HepG2 (cell line): Measurements from ENCODE around the gene DCTN3. TPM values are rescaled to one million over a fixed set of nuclear protein-coding genes. Genes with fewer than 3 reads are reported as not detected.

Experiments
- ATAC-seq: fragments of 200-7000 bp; cut with Tn5 transposase; 3 replicates; pipeline ENCODE4 v1.9.1; 2020; ENCODE audit warnings: mild to moderate bottlenecking, moderate library complexity
- BruUV-seq: library from RNA; stranded (reverse); fragments of 400-500 nt; replicated peaks from 2 replicates; lab custom pipeline; 2021; lab: Mats Ljungman, UMichigan
- CTCF ChIA-PET: fragments of 300-600 bp; formaldehyde crosslinking; extraction: SDS; loops from one replicate; lab custom pipeline; 2021; ENCODE audit warnings: low total read pairs, inconsistent platforms, low intra/inter-chr PET ratio; lab: Yijun Ruan, JAX
- POLR2A ChIA-PET: fragments of 350-600 bp; sonication (Branson Sonifier 250); formaldehyde crosslinking; loops from one replicate; lab custom pipeline; 2020; ENCODE audit warnings: antibody characterized with exemption, inconsistent platforms; lab: Yijun Ruan, JAX
- DNase-seq: peaks from one replicate; pipeline ENCODE4 v3.0.0-alpha.2; 2015; ENCODE audit warnings: low spot score
- FAIRE-seq: peaks from 3 replicates; lab custom pipeline; 2011; peaks lifted over from hg19 to GRCh38; lab: Jason Lieb, UNC
- H2AFZ ChIP-seq: one replicate; pipeline ENCODE4 v1.6.1; 2011; ENCODE audit warnings: low read length, inconsistent platforms
- H3K27ac ChIP-seq: fragments of 300-600 bp; 3 replicates; pipeline ENCODE4 v1.8.0; 2011; ENCODE audit warnings: mixed run types, mild to moderate bottlenecking, mixed read lengths, low read length, inconsistent platforms; ENCODE audit not compliant: insufficient read depth; ENCODE audit errors: extremely low read length
- H3K27me3 ChIP-seq, 2 experiments: fragments of 200-600 bp in 1 of 2; 2 replicates in 1 of 2; 3 replicates in 1 of 2; pipeline versions ENCODE4 v1.6.0 to v1.8.0; 2011; ENCODE audit warnings: low read length in 2 of 2, mild to moderate bottlenecking in 2 of 2, moderate library complexity in 2 of 2, inconsistent platforms in 1 of 2; ENCODE audit not compliant: insufficient read depth in 2 of 2, control insufficient read depth in 1 of 2
- H3K36me3 ChIP-seq, 2 experiments: fragments of 200-600 bp in 1 of 2; replicated peaks in 1 of 2; 2 replicates in 1 of 2; 3 replicates in 1 of 2; pipeline versions ENCODE4 v1.5.1 to v1.8.0; 2011; ENCODE audit warnings: low read length in 2 of 2, inconsistent platforms in 1 of 2; ENCODE audit not compliant: insufficient read depth in 2 of 2, control insufficient read depth in 1 of 2
- H3K4me1 ChIP-seq: 2 replicates; pipeline ENCODE4 v1.5.1; 2012; ENCODE audit warnings: low read length, inconsistent platforms; ENCODE audit not compliant: insufficient read depth
- H3K4me2 ChIP-seq: 2 replicates; pipeline ENCODE4 v1.6.0; 2011; ENCODE audit warnings: low read depth, low read length, inconsistent platforms
- H3K4me3 ChIP-seq, 3 experiments: fragments of 200-600 bp in 1 of 3; sonication (generic), shearing (Covaris generic) in 1 of 3; replicated peaks in 1 of 3; 2 replicates each; pipeline ENCODE4 v1.5.1; 2011 to 2016; ENCODE audit warnings: low read length in 3 of 3, inconsistent platforms in 2 of 3, low read depth in 2 of 3, mild to moderate bottlenecking in 2 of 3, control low read depth in 1 of 3, mixed read lengths in 1 of 3; ENCODE audit not compliant: insufficient read depth in 1 of 3
- H3K79me2 ChIP-seq: one replicate; pipeline ENCODE4 v1.6.1; 2011; ENCODE audit warnings: low read length, inconsistent platforms; ENCODE audit not compliant: insufficient read depth
- H3K9ac ChIP-seq: 2 replicates; pipeline ENCODE4 v1.6.0; 2011; ENCODE audit warnings: mild to moderate bottlenecking, low read depth, low read length, inconsistent platforms; ENCODE audit not compliant: insufficient read depth
- H3K9me3 ChIP-seq: 2 replicates; pipeline ENCODE4 v1.5.1; 2012; ENCODE audit warnings: mild to moderate bottlenecking, low read length
- H4K20me1 ChIP-seq: 2 replicates; pipeline ENCODE4 v1.6.0; 2011; ENCODE audit warnings: inconsistent platforms, mild to moderate bottlenecking, low read length, moderate library complexity; ENCODE audit not compliant: insufficient read depth
- ATM ChIP-seq: fragments of 450-650 bp; IDR thresholded peaks from 2 replicates; pipeline ENCODE4 v1.7.1; 2017; ENCODE audit warnings: mild to moderate bottlenecking, borderline replicate concordance
- MEIS2 ChIP-seq: sonication (generic); formaldehyde crosslinking; IDR thresholded peaks from 2 replicates; pipeline ENCODE4 v1.9.0; 2021; ENCODE audit warnings: mild to moderate bottlenecking, missing genetic modification reagents
- RORA ChIP-seq: sonication (generic); formaldehyde crosslinking; IDR thresholded peaks from 2 replicates; pipeline ENCODE4 v1.5.0; 2020; ENCODE audit warnings: mild to moderate bottlenecking, missing genetic modification reagents, moderate library complexity
- SALL2 ChIP-seq: sonication (generic); formaldehyde crosslinking; IDR thresholded peaks from 2 replicates; pipeline ENCODE4 v1.8.1; 2023; ENCODE audit warnings: mild to moderate bottlenecking, missing genetic modification reagents, inconsistent platforms
- SMAD1 ChIP-seq: sonication (generic); formaldehyde crosslinking; IDR thresholded peaks from 2 replicates; pipeline ENCODE4 v1.4.0; 2020; ENCODE audit warnings: missing genetic modification reagents, low read depth, mild to moderate bottlenecking, borderline replicate concordance
- ZNF713 ChIP-seq: sonication (generic); formaldehyde crosslinking; IDR thresholded peaks from 2 replicates; pipeline ENCODE4 v1.4.0; 2020; ENCODE audit warnings: mild to moderate bottlenecking, missing genetic modification reagents
- ZNF747 ChIP-seq: sonication (generic); formaldehyde crosslinking; IDR thresholded peaks from 2 replicates; pipeline ENCODE4 v1.8.1; 2023; ENCODE audit warnings: missing genetic modification reagents, mild to moderate bottlenecking, borderline replicate concordance
- in situ Hi-C: cut with HindIII; loops from 2 replicates; pipeline ENCODE4 v1.10.0; 2017; ENCODE audit warnings: low pct_unique_long_range_greater_than_20kb; ENCODE audit not compliant: extremely low pct_ligation_motif_present
- intact Hi-C: fragments of 100-400 bp; cut with micrococcal nuclease; formaldehyde crosslinking; loops from one replicate; pipeline ENCODE4 v1.10.0; 2022; ENCODE audit not compliant: unreplicated experiment
- polyA plus RNA-seq, 8 experiments: library from polyadenylated mRNA; depleted of rRNA in 3 of 8; stranded (reverse) in 7 of 8; unstranded in 1 of 8; fragments of >200 nt; fragmentation: Illumina TruSeq in 4 of 8; extraction: Trizol in 4 of 8; gene quantifications; 2 replicates each; pipeline versions ENCODE4 v1.2.1 to v1.2.3, GENCODE V29; 2011 to 2016; ENCODE audit warnings: low read depth in 4 of 8, missing spikeins in 1 of 8, mixed read lengths in 1 of 8; ENCODE audit not compliant: insufficient read depth in 1 of 8
- total RNA-seq, 5 experiments: library from RNA; depleted of rRNA; stranded (reverse); fragments of >200 nt; fragmentation: Illumina TruSeq; extraction: Trizol; gene quantifications; 2 replicates each; pipeline ENCODE4 v1.2.3, GENCODE V29; 2016; ENCODE audit warnings: low read depth in 1 of 5
- TF ChIP-seq, protein P1 (sequence below): sonication (generic); formaldehyde crosslinking; IDR thresholded peaks from 2 replicates; pipeline ENCODE4 v1.5.0; 2020; ENCODE audit warnings: missing genetic modification reagents
- TF ChIP-seq, protein P2 (sequence below): IDR thresholded peaks from 2 replicates; pipeline ENCODE4 v1.6.1; 2016; ENCODE audit warnings: missing compliant biosample characterization, missing genetic modification reagents, borderline replicate concordance
- TF ChIP-seq, protein P3 (sequence below): sonication (generic); formaldehyde crosslinking; IDR thresholded peaks from 2 replicates; pipeline ENCODE4 v1.4.0; 2020; ENCODE audit warnings: missing genetic modification reagents
- TF ChIP-seq, protein P4 (sequence below): sonication (generic); formaldehyde crosslinking; IDR thresholded peaks from 2 replicates; pipeline ENCODE4 v1.5.1; 2020; ENCODE audit warnings: mild to moderate bottlenecking, missing genetic modification reagents, borderline replicate concordance

Gene DCTN3
- total and polyA plus RNA-seq, 2 of the 13 experiments (the other 11 are each of a cell fraction or from before 2014, with no cell fraction given), result 27.4 to 34.5 TPM

DNA sequence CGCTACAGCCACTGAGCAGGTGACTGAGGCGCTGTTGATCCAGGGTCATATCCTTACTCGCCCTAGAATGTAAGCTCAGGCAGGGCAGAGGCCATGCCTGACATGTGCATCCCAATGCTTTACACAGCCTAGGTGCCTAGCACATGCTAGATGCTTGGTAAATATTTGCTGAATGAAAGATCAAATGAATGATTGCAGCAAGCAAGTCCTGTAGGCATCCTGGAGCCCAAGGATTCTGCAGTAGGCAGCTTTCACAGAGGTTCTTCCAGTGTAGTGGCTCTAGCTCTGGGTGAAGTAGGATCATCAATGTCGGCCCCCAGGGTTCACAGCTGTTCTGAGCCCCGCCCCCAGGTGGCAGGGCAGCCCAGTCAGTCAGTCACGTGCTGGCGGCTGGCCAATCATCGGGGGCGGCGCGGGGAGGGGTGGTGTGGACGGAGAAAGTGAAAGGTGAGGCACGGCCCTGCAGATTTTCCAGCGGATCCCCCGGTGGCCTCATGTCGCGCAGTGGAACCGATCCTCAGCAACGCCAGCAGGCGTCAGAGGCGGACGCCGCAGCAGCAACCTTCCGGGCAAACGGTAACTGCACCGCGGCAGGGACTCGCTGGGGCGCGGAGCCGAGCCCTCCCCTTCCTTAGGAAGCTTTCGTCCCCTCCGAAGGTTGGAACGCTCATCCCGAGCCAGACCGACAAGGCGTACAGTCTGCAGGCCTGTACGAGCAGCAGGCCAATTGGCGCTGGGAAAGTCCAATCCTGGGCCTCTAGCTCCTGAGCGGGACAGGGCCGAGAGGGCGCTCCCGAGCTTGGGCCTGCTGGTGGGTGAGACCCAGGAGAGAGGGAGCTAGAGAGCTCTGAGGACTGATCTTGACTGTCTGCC is 26.2 kb upstream of the DCTN3 start, which contains the start of gene GALT (continued):
- TF ChIP-seq, protein P1, sequence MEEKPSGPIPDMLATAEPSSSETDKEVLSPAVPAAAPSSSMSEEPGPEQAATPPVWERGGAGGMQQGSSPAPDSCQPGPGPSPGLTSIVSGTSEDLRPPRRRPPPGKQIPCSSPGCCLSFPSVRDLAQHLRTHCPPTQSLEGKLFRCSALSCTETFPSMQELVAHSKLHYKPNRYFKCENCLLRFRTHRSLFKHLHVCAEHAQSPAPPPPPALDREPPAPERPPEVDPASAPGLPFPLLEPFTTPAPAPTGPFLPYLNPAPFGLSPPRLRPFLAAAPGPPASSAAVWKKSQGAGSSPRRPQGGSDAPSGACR, result peak; percentile 39; the same call in 1 of the 2 replicates
- TF ChIP-seq SALL2 (peak; percentile 16; the same call in 1 of the 2 replicates), ATM (no peak), SMAD1 (CRISPR knock-in tag) (peak; percentile 54; the same call in 1 of the 2 replicates), ZNF713 (no peak)
- TF ChIP-seq, protein P2, sequence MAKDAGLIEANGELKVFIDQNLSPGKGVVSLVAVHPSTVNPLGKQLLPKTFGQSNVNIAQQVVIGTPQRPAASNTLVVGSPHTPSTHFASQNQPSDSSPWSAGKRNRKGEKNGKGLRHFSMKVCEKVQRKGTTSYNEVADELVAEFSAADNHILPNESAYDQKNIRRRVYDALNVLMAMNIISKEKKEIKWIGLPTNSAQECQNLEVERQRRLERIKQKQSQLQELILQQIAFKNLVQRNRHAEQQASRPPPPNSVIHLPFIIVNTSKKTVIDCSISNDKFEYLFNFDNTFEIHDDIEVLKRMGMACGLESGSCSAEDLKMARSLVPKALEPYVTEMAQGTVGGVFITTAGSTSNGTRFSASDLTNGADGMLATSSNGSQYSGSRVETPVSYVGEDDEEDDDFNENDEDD (CRISPR knock-in tag), result peak; percentile 40; the same call in 1 of the 2 replicates
- TF ChIP-seq, protein P3, sequence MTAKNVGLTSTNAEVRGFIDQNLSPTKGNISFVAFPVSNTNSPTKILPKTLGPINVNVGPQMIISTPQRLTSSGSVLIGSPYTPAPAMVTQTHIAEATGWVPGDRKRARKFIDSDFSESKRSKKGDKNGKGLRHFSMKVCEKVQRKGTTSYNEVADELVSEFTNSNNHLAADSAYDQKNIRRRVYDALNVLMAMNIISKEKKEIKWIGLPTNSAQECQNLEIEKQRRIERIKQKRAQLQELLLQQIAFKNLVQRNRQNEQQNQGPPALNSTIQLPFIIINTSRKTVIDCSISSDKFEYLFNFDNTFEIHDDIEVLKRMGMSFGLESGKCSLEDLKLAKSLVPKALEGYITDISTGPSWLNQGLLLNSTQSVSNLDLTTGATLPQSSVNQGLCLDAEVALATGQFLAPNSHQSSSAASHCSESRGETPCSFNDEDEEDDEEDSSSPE (CRISPR knock-in tag), result no peak

DNA sequence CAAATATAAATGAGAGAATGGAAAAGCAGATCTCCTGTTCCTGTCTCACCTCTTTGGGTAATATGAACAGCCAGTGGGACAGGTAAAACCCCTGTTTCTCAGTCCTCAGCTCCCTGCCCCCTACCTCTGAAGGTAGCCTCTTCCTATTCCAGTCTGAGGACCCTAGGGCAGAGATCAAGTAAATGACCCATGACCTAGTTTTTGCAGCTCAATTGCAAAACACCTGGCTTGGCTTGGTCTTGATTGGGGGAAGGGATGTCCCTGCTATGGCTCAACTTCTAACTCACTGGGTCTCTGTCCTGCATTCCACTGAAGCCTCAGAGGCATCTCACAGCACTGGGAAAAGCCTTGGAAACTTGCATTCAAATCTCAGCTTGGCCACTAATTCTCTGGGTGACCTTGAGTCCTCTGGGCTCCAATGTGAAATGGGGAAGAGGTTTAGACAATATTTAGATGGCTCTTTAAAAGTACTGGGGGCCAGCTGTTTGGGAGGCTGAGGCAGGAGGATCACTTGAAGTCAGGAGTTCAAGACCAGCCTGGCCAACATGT is 24.5 kb upstream of the DCTN3 start:
- Histone ChIP-seq H3K4me1 (peaks cover 71% of the 10 kb centered on the region), H2AFZ (no peak overlapping the region), H3K36me3 (peaks cover 8 to 18% of the 10 kb centered on the region in 2 experiments), H3K9me3 (no peaks in the 10 kb centered on the region), H3K9ac (no peak overlapping the region), H3K4me2 (peak overlapping the region; percentile 60), H3K27ac (peak overlapping the region; percentile 95), H3K4me3 (peak overlapping the region in 1 of 3 experiments; percentile 9; a peak in 1 of 6 replicates), H3K27me3 (no peaks in the 10 kb centered on the region; a peak in 1 of 5 replicates), H4K20me1 (no peaks in the 10 kb centered on the region), H3K79me2 (peaks cover 16% of the 10 kb centered on the region)
- POLR2A ChIA-PET, result interaction anchor here (1.2 to 4.1 kb wide), 5 partner anchors 9 to 1083 kb away, joined by 3 to 100 read pairs (median 14); partner anchors contain the start of genes ARID3C, CCL27 and SIGMAR1
- intact Hi-C loops, result no loop called here
- ATAC-seq (peak; percentile 6; the same call in 1 of the 3 replicates), FAIRE-seq (peak; percentile 91), DNase-seq (peak; percentile 78)
- no TSS peak for BruUV-seq
- CTCF ChIA-PET, result no interaction called here
- in situ Hi-C loops, result no loop called here
- TF ChIP-seq, protein P4, sequence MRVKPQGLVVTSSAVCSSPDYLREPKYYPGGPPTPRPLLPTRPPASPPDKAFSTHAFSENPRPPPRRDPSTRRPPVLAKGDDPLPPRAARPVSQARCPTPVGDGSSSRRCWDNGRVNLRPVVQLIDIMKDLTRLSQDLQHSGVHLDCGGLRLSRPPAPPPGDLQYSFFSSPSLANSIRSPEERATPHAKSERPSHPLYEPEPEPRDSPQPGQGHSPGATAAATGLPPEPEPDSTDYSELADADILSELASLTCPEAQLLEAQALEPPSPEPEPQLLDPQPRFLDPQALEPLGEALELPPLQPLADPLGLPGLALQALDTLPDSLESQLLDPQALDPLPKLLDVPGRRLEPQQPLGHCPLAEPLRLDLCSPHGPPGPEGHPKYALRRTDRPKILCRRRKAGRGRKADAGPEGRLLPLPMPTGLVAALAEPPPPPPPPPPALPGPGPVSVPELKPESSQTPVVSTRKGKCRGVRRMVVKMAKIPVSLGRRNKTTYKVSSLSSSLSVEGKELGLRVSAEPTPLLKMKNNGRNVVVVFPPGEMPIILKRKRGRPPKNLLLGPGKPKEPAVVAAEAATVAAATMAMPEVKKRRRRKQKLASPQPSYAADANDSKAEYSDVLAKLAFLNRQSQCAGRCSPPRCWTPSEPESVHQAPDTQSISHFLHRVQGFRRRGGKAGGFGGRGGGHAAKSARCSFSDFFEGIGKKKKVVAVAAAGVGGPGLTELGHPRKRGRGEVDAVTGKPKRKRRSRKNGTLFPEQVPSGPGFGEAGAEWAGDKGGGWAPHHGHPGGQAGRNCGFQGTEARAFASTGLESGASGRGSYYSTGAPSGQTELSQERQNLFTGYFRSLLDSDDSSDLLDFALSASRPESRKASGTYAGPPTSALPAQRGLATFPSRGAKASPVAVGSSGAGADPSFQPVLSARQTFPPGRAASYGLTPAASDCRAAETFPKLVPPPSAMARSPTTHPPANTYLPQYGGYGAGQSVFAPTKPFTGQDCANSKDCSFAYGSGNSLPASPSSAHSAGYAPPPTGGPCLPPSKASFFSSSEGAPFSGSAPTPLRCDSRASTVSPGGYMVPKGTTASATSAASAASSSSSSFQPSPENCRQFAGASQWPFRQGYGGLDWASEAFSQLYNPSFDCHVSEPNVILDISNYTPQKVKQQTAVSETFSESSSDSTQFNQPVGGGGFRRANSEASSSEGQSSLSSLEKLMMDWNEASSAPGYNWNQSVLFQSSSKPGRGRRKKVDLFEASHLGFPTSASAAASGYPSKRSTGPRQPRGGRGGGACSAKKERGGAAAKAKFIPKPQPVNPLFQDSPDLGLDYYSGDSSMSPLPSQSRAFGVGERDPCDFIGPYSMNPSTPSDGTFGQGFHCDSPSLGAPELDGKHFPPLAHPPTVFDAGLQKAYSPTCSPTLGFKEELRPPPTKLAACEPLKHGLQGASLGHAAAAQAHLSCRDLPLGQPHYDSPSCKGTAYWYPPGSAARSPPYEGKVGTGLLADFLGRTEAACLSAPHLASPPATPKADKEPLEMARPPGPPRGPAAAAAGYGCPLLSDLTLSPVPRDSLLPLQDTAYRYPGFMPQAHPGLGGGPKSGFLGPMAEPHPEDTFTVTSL (CRISPR knock-in tag), result peak; percentile 63; the same call in 1 of the 2 replicates
- TF ChIP-seq RORA (CRISPR knock-in tag) (peak; percentile 89; the same call in 1 of the 2 replicates), MEIS2 (CRISPR knock-in tag) (no peak), ZNF747 (CRISPR knock-in tag) (no peak)
